Mucosa of rectum (tissue), 2 donors: ENCODE measurements around the gene ABL2.
"Not testable (repeated sequence)": the region's sequence is repeated elsewhere in the genome, so short reads cannot be mapped to it uniquely, and the experiment has no call there.

ENCODE experiments used
- H3K27ac ChIP-seq, 2 donors: one replicate each; pipeline ENCODE4 v1.7.0; 2013; ENCODE audit warnings: inconsistent platforms in 2 of 2, low read depth in 2 of 2, low read length in 2 of 2
- H3K27me3 ChIP-seq, 2 donors: one replicate each; pipeline ENCODE4 v1.7.0; 2013; ENCODE audit warnings: low read length in 2 of 2; ENCODE audit not compliant: control insufficient read depth in 2 of 2, insufficient read depth in 2 of 2
- H3K36me3 ChIP-seq, 2 donors: one replicate each; pipeline ENCODE4 v1.7.0; 2013; ENCODE audit warnings: low read length in 2 of 2; ENCODE audit not compliant: control insufficient read depth in 2 of 2, insufficient read depth in 2 of 2
- H3K4me1 ChIP-seq, 2 donors: one replicate each; pipeline ENCODE4 v1.7.0; 2013; ENCODE audit warnings: low read length in 2 of 2, mild to moderate bottlenecking in 1 of 2; ENCODE audit not compliant: control insufficient read depth in 2 of 2, insufficient read depth in 2 of 2
- H3K4me3 ChIP-seq, 2 donors: one replicate each; pipeline ENCODE4 v1.7.0; 2013; ENCODE audit warnings: low read length in 2 of 2
- H3K9ac ChIP-seq, 2 donors: one replicate each; pipeline ENCODE4 v1.7.0; 2013; ENCODE audit warnings: low read length in 2 of 2, low read depth in 1 of 2, mild to moderate bottlenecking in 1 of 2
- H3K9me3 ChIP-seq, 2 donors: one replicate each; pipeline ENCODE4 v1.7.0; 2013; ENCODE audit warnings: low read length in 2 of 2; ENCODE audit not compliant: control insufficient read depth in 2 of 2
- donor health status: healthy.
- donor health status: Normal muscosa, but diverticular disease.

ABL2 gene

GRCh38 chr1:179247923-179248322, 18.4 kb upstream of the ABL2 start:
- Histone ChIP-seq H3K9ac (no peak overlapping the region), H3K4me3 (no peak overlapping the region), H3K9me3 (no peaks in the 10 kb centered on the region), H3K36me3 (no peaks in the 10 kb centered on the region), H3K27me3 (no peaks in the 10 kb centered on the region), H3K4me1 (no peaks in the 10 kb centered on the region), H3K27ac (no peak overlapping the region)

GRCh38 chr1:179245426-179245825, 15.9 kb upstream of the ABL2 start:
- H3K4me1 ChIP-seq, H3K36me3 ChIP-seq, H3K9me3 ChIP-seq, H3K9ac ChIP-seq, H3K27me3 ChIP-seq, H3K4me3 ChIP-seq, H3K27ac ChIP-seq: not testable (repeated sequence)

GRCh38 chr1:179241530-179242097, 12.1 kb upstream of the ABL2 start:
- no peak overlapping the region for H3K9ac ChIP-seq

GRCh38 chr1:179237222-179237621, 7.7 kb upstream of the ABL2 start:
- Histone ChIP-seq H3K27ac (no peak overlapping the region), H3K4me1 (no peaks in the 10 kb centered on the region), H3K36me3 (no peaks in the 10 kb centered on the region), H3K9ac (no peak overlapping the region), H3K4me3 (no peak overlapping the region), H3K27me3 (no peaks in the 10 kb centered on the region), H3K9me3 (no peaks in the 10 kb centered on the region)

More at GRCh38 chr1:179241530-179242097, 12.1 kb upstream of the ABL2 start:
- Histone ChIP-seq H3K36me3 (no peaks in the 10 kb centered on the region), H3K9me3 (no peaks in the 10 kb centered on the region), H3K27ac (no peak overlapping the region), H3K27me3 (no peaks in the 10 kb centered on the region), H3K4me1 (no peaks in the 10 kb centered on the region), H3K4me3 (no peak overlapping the region)

GRCh38 chr1:179234863-179235262, 5.4 kb upstream of the ABL2 start:
- Histone ChIP-seq H3K4me1 (peaks cover 6 to 14% of the 10 kb centered on the region in 2 donors), H3K4me3 (no peak overlapping the region), H3K27ac (no peak overlapping the region), H3K27me3 (no peaks in the 10 kb centered on the region), H3K9me3 (no peaks in the 10 kb centered on the region), H3K9ac (no peak overlapping the region), H3K36me3 (no peaks in the 10 kb centered on the region)

- Histone ChIP-seq H3K27me3 (no peaks in the 10 kb centered on the region), H3K4me3 (no peak overlapping the region), H3K9me3 (no peaks in the 10 kb centered on the region), H3K4me1 (peaks cover 18 to 24% of the 10 kb centered on the region in 2 donors), H3K27ac (no peak overlapping the region), H3K36me3 (no peaks in the 10 kb centered on the region), H3K9ac (no peak overlapping the region)
Observed at GRCh38 chr1:179231923-179232322, 2.4 kb upstream of the ABL2 start.

GRCh38 chr1:179230721-179231120, 1.2 kb upstream of the ABL2 start:
- Histone ChIP-seq H3K27ac (no peak overlapping the region), H3K9me3 (no peaks in the 10 kb centered on the region), H3K4me3 (peak overlapping the region in 1 of 2 donors; percentile 3), H3K4me1 (peaks cover 24% of the 10 kb centered on the region in 2 donors), H3K27me3 (no peaks in the 10 kb centered on the region), H3K9ac (no peak overlapping the region), H3K36me3 (no peaks in the 10 kb centered on the region)

GRCh38 chr1:179230251-179230650, 774 bp upstream of the ABL2 start:
- Histone ChIP-seq H3K9me3 (no peaks in the 10 kb centered on the region), H3K4me1 (peaks cover 24% of the 10 kb centered on the region in 2 donors), H3K27ac (peak overlapping the region in 1 of 2 donors; percentile 11), H3K4me3 (peak overlapping the region in 1 of 2 donors; percentile 74), H3K9ac (peak overlapping the region in 1 of 2 donors; percentile 63), H3K27me3 (no peaks in the 10 kb centered on the region), H3K36me3 (no peaks in the 10 kb centered on the region)

GRCh38 chr1:179228783-179229213, 679 bp downstream of the ABL2 start:
- H3K27ac ChIP-seq, result no peak overlapping the region

GRCh38 chr1:179226738-179227137, 2.7 kb downstream of the ABL2 start:
- H3K4me1 ChIP-seq, result peaks cover 24% of the 10 kb centered on the region in 2 donors
- H3K9me3 ChIP-seq, result no peaks in the 10 kb centered on the region
- no peak overlapping the region for H3K27ac ChIP-seq
- no peak overlapping the region for H3K9ac ChIP-seq
- H3K27me3 ChIP-seq, result no peaks in the 10 kb centered on the region
- no peaks in the 10 kb centered on the region for H3K36me3 ChIP-seq
- no peak overlapping the region for H3K4me3 ChIP-seq

More at GRCh38 chr1:179228783-179229213, 679 bp downstream of the ABL2 start:
- peak overlapping the region; percentile 78 to 79 for H3K4me3 ChIP-seq
- H3K4me1 ChIP-seq, result peaks cover 24% of the 10 kb centered on the region in 2 donors
- H3K9ac ChIP-seq, result peak overlapping the region; percentile 63 to 81
- H3K9me3 ChIP-seq, result no peaks in the 10 kb centered on the region
- no peaks in the 10 kb centered on the region for H3K36me3 ChIP-seq
- no peaks in the 10 kb centered on the region for H3K27me3 ChIP-seq
